Activated T-cell treated with anti-CD3 and anti-CD28 coated beads for 1 hour (primary cell): ENCODE results near the gene GAS7.

ENCODE experiments used
- DNase-seq: peaks from one replicate; pipeline ENCODE4 v3.0.0-alpha.2; 2020; ENCODE audit warnings: low read depth

GAS7 gene

GRCh38 chr17:9911089-9911488 lies 287.3 kb downstream of the GAS7 start:
- DNase-seq: no peak

- DNase-seq: no peak
Observed at GRCh38 chr17:9908649-9909042, 289.8 kb downstream of the GAS7 start.

GRCh38 chr17:9907883-9908648 lies 290.3 kb downstream of the GAS7 start:
- no peak for DNase-seq

GRCh38 chr17:9907131-9907530 lies 291.3 kb downstream of the GAS7 start:
- no peak for DNase-seq

GRCh38 chr17:9906616-9907015 lies 291.8 kb downstream of the GAS7 start:
- DNase-seq: no peak

GRCh38 chr17:9905902-9906301 lies 292.5 kb downstream of the GAS7 start:
- DNase-seq: no peak

GRCh38 chr17:9905078-9905415 lies 293.4 kb downstream of the GAS7 start, which contains the start of gene RCVRN:
Gene RCVRN (minus strand): TSS chr17:9905271. CDS start chr17:9905180, 91 bp downstream.
- no peak for DNase-seq

- DNase-seq: no peak
Observed at GRCh38 chr17:9904277-9905077, 293.9 kb downstream of the GAS7 start.

- no peak for DNase-seq
Observed at GRCh38 chr17:9902120-9902519, 296.3 kb downstream of the GAS7 start.

- no peak for DNase-seq
Observed at GRCh38 chr17:9900784-9901183, 297.6 kb downstream of the GAS7 start.

- no peak for DNase-seq
Observed at GRCh38 chr17:9900044-9900594, 298.3 kb downstream of the GAS7 start.

- no peak for DNase-seq
Observed at GRCh38 chr17:9899280-9900043, 298.9 kb downstream of the GAS7 start.

GRCh38 chr17:9898812-9899211 lies 299.6 kb downstream of the GAS7 start:
- no peak for DNase-seq

- DNase-seq: no peak
Observed at GRCh38 chr17:9897372-9897968, 300.9 kb downstream of the GAS7 start.

- DNase-seq: no peak
Observed at GRCh38 chr17:9895923-9896322, 302.5 kb downstream of the GAS7 start.

GRCh38 chr17:9894231-9894630 lies 304.2 kb downstream of the GAS7 start:
- no peak for DNase-seq

- no peak for DNase-seq
Observed at GRCh38 chr17:9893411-9894012, 304.9 kb downstream of the GAS7 start.

- no peak for DNase-seq
Observed at GRCh38 chr17:9890124-9890523, 308.3 kb downstream of the GAS7 start.

- DNase-seq: no peak
Observed at GRCh38 chr17:9887508-9887907, 310.9 kb downstream of the GAS7 start.

- no peak for DNase-seq
Observed at GRCh38 chr17:9886141-9886930, 312.1 kb downstream of the GAS7 start.

- DNase-seq: no peak
Observed at GRCh38 chr17:9883451-9883850, 315.0 kb downstream of the GAS7 start.
